AG04450 (cell line): ENCODE results near the gene ABCG2. TPM values are rescaled to one million over a fixed set of nuclear protein-coding genes. Genes with fewer than 3 reads are reported as not detected.

Source experiments
- CTCF ChIA-PET: fragments of 300-600, 350-600 bp; formaldehyde crosslinking; extraction: SDS; loops from one replicate; lab custom pipeline; 2022; ENCODE audit warnings: antibody characterized with exemption, inconsistent platforms; lab: Charles Lee
- POLR2A ChIA-PET: fragments of 350-600 bp; formaldehyde crosslinking; extraction: SDS; loops from one replicate; lab custom pipeline; 2021; ENCODE audit warnings: antibody characterized with exemption, inconsistent platforms; lab: Yijun Ruan, JAX
- DNase-seq: peaks from one replicate; pipeline ENCODE4 v3.0.0-alpha.2; 2011; ENCODE audit warnings: low read depth, low spot score
- H3K27ac ChIP-seq: one replicate; pipeline ENCODE4 v1.5.1; 2012; ENCODE audit warnings: low read depth, low read length, control low read depth
- H3K27me3 ChIP-seq: one replicate; pipeline ENCODE4 v1.6.0; 2012; ENCODE audit warnings: low read length; ENCODE audit not compliant: control insufficient read depth, insufficient read depth
- H3K4me3 ChIP-seq: 2 replicates; pipeline ENCODE4 v1.5.1; 2011; ENCODE audit warnings: mild to moderate bottlenecking, low read depth, low read length, control low read depth
- H3K9me3 ChIP-seq: 2 replicates; pipeline ENCODE4 v1.5.1; 2012; ENCODE audit warnings: low read length; ENCODE audit not compliant: control insufficient read depth, insufficient read depth
- polyA plus RNA-seq: library from polyadenylated mRNA; depleted of rRNA; stranded (reverse); fragments of >200 nt; gene quantifications from 2 replicates; pipeline ENCODE4 v1.2.3, GENCODE V29; 2011
- TF ChIP-seq, protein P1 (sequence below): IDR thresholded peaks from 2 replicates; pipeline ENCODE4 v1.5.1; 2011; ENCODE audit warnings: low read depth, low read length, control low read depth, inconsistent platforms

ABCG2 gene
- polyA plus RNA-seq, 1 experiment, result 1.2 TPM

GRCh38 chr4:88064410-88064809 lies 94.0 kb downstream of the ABCG2 start:
- H3K4me3 ChIP-seq, result no peak overlapping the region
- H3K27me3 ChIP-seq, result no peaks in the 10 kb centered on the region
- no peak overlapping the region for H3K27ac ChIP-seq
- no peak for DNase-seq
- CTCF ChIA-PET, result interaction anchor here (0.9 to 1.8 kb wide), 4 partner anchors 9 to 147 kb away, joined by 3 to 5 read pairs (median 4); no protein-coding TSS in a partner anchor
- TF ChIP-seq, protein P1, sequence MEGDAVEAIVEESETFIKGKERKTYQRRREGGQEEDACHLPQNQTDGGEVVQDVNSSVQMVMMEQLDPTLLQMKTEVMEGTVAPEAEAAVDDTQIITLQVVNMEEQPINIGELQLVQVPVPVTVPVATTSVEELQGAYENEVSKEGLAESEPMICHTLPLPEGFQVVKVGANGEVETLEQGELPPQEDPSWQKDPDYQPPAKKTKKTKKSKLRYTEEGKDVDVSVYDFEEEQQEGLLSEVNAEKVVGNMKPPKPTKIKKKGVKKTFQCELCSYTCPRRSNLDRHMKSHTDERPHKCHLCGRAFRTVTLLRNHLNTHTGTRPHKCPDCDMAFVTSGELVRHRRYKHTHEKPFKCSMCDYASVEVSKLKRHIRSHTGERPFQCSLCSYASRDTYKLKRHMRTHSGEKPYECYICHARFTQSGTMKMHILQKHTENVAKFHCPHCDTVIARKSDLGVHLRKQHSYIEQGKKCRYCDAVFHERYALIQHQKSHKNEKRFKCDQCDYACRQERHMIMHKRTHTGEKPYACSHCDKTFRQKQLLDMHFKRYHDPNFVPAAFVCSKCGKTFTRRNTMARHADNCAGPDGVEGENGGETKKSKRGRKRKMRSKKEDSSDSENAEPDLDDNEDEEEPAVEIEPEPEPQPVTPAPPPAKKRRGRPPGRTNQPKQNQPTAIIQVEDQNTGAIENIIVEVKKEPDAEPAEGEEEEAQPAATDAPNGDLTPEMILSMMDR, result no peak
- peaks cover 4% of the 10 kb centered on the region; the same call in 1 of the 2 replicates for H3K9me3 ChIP-seq
- POLR2A ChIA-PET, result no interaction called here

- ChIA-PET POLR2A (no interaction called here), CTCF (interaction anchor here (0.9 to 1.8 kb wide), 4 partner anchors 9 to 148 kb away, joined by 3 to 6 read pairs (median 5); no protein-coding TSS in a partner anchor)
- Histone ChIP-seq H3K9me3 (peaks cover 4% of the 10 kb centered on the region; the same call in 1 of the 2 replicates), H3K4me3 (no peak overlapping the region), H3K27ac (no peak overlapping the region), H3K27me3 (no peaks in the 10 kb centered on the region)
- TF ChIP-seq, protein P1, result no peak
- DNase-seq, result no peak
Measured at GRCh38 chr4:88063634-88064296, 94.7 kb downstream of the ABCG2 start.

DNA sequence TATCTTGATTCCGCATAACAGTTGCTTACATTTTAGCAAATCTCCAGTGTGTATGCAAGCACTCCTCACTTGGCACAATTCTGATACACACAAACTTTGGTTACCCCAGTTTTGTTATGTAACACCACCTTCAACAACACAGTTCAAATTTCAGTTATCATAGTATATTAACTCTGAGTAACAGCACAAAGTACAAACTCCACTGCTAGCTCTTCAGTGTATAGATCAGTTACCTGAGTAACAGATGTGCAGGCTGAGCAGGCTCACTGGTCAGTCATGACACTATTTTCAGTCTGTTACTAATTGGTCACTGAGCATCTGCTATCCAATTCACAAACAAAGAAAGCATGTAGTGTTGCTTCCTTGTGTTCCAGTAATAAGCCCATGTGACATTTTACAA lies 95.6 kb downstream of the ABCG2 start:
- no peak overlapping the region for H3K4me3 ChIP-seq
- peaks cover 4% of the 10 kb centered on the region; the same call in 1 of the 2 replicates for H3K9me3 ChIP-seq
- no peak overlapping the region for H3K27ac ChIP-seq
- ChIA-PET POLR2A (no interaction called here), CTCF (interaction anchor here (1.0 to 1.8 kb wide), 3 partner anchors 30 to 149 kb away, joined by 3 to 6 read pairs (median 5); no protein-coding TSS in a partner anchor)
- no peak for DNase-seq
- no peaks in the 10 kb centered on the region for H3K27me3 ChIP-seq
- TF ChIP-seq, protein P1, result no peak

- Histone ChIP-seq H3K27me3 (no peaks in the 10 kb centered on the region), H3K4me3 (no peak overlapping the region), H3K27ac (no peak overlapping the region), H3K9me3 (no peaks in the 10 kb centered on the region)
- DNase-seq, result no peak
- CTCF ChIA-PET, result interaction anchor here (0.6 to 1.0 kb wide), 2 partner anchors 29 to 148 kb away, joined by 3 read pairs; no protein-coding TSS in a partner anchor
- POLR2A ChIA-PET, result no interaction called here
- TF ChIP-seq, protein P1, result no peak
Measured at GRCh38 chr4:88062311-88062710, 96.1 kb downstream of the ABCG2 start.

GRCh38 chr4:88060431-88060830 lies 98.0 kb downstream of the ABCG2 start:
- no peak for DNase-seq
- no peak overlapping the region for H3K27ac ChIP-seq
- no peaks in the 10 kb centered on the region for H3K9me3 ChIP-seq
- ChIA-PET POLR2A (no interaction called here), CTCF (interaction anchor here (1.5 kb wide), 1 partner anchor 159 kb away, joined by 4 read pairs; no protein-coding TSS in a partner anchor)
- H3K4me3 ChIP-seq, result no peak overlapping the region
- TF ChIP-seq, protein P1, result no peak
- H3K27me3 ChIP-seq, result no peaks in the 10 kb centered on the region
